IPS-18c (cell line): ENCODE data around the gene RPL36A.

ENCODE experiments used
- H3K4me3 ChIP-seq: 2 replicates; pipeline ENCODE4 v1.7.0; 2013; ENCODE audit warnings: low read depth, mild to moderate bottlenecking, low read length, moderate library complexity; ENCODE audit not compliant: insufficient read depth
- H3K9me3 ChIP-seq: one replicate; pipeline ENCODE4 v1.6.1; 2013; ENCODE audit warnings: mild to moderate bottlenecking, low read length, moderate library complexity; ENCODE audit not compliant: control insufficient read depth, insufficient read depth

RPL36A gene

DNA sequence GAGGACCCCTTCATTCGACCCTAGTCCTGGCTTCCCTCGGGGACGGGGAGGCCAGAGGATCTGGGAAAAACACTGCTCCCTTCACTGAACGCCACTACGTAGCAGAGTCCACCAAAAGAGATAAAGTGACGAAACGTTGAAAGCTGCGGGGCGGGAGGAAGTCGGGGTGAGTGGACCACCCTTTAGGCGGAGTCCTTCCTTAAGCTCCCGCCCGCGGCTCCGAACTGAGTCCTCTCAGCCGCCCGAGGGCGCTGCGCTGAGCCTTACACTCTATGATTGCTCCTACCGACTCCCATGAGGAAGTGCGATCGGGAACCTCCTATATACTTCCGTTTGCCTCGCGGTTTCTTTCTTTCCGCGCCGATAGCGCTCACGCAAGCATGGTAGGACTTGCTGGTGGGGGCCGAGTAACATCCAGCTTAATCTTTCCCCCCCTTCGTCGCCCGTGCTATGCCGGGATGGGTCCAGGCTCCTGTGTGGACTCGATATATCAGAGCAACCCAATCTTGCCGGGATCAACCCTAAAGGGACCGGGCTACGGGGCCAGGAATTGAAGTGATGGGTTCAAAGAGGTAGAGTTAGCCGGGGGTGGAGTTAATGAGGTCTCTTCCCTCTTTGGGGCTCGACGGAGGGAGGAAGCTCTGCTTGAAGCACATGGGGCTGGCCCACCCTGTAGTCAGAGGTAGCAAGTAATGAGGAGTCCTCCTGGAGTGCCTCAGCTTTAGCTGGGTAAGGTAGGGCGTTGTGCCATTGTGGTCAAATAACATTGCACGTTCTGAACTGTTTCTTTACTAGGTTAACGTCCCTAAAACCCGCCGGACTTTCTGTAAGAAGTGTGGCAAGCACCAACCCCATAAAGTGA is at the start of gene RPL36A:
TSS of gene RPL36A (plus strand) at position 348 of the 862 bp plus-strand sequence. CDS start at position 381, 33 bp downstream.
- Histone ChIP-seq H3K4me3 (peak within 1 kb of the TSS; percentile 83), H3K9me3 (peaks cover 2% of the 10 kb centered on the region)

DNA sequence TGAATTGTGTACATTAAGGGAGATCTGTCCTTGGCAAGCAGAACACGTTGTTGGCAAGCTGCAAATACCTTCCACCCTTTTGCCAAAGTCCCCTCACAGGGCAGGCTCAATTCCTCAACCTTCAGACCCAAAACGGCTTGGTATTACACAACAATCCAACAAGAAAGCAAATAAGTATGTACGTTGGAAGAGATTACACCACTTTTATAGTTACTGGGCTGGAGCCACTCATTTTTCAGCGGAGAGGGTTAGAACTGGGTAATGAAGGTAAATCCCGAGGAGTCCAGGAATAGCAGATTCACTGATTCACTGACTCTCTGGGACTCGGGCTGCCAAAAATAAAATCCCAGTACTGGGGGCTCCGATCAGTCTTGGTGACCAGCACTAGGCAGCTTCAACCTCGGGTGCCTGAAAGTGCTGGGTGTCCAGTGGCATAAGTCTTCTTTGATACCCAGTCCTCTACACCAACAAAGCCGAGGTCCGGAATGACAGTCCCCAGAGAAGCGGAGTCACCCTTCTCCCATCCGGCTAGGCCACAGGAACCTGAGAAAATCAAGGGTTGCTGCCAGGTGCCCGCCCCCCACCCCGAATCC is 42.9 kb upstream of the RPL36A start:
- Histone ChIP-seq H3K4me3 (peak overlapping the region; percentile 77), H3K9me3 (peaks cover 3% of the 10 kb centered on the region)

DNA sequence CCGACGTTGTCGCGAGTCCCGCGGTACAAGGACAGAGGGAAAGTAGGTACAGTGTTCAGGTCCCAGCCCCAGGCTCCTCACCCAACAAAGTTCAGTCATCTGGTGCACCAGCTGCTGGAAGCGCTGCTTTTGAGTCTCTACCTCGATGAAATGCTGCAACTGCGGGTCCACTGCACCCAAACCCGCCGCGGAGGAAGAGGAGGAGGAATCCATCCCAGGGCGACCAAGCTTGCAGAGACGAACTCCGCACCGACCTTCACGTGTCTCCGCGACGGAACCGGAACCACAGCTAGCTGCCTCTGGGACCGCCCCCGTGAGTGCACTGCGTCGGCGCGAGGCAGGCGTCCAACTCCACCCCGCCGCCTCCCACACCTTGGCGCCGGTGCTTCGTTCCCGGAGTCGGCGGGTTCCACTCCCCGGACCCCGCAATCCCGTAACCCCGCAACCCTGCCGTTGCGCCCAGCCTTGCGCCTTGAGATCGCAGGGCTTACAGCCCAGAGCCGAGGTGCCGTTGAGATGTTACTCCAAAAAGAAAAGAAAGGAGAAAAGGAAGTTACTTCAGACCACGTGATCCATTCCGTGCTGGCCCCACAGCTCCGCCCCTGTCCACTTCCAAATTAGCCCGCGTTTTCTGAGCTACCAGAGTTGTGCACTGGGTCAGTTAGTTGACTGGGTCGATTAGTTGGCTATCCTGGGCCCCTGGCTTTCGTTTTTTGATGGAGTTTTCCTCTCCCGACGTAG is 42.2 kb upstream of the RPL36A start, which contains the start of gene TIMM8A:
TSS of gene TIMM8A (minus strand) at position 291 of the 741 bp plus-strand sequence. CDS start at position 213, 78 bp downstream.
- H3K9me3 ChIP-seq = peaks cover 3% of the 10 kb centered on the region
- peak within 1 kb of the TSS; percentile 77 for H3K4me3 ChIP-seq

GRCh38 chrX:101349193-101349562 is 41.6 kb upstream of the RPL36A start:
- H3K9me3 ChIP-seq = peaks cover 3% of the 10 kb centered on the region
- H3K4me3 ChIP-seq = peak overlapping the region; percentile 77; the same call in 1 of the 2 replicates

- peaks cover 3% of the 10 kb centered on the region for H3K9me3 ChIP-seq
- no peak overlapping the region for H3K4me3 ChIP-seq
Measured at GRCh38 chrX:101357166-101357795, 33.5 kb upstream of the RPL36A start.

- no peak overlapping the region for H3K4me3 ChIP-seq
- peaks cover 9% of the 10 kb centered on the region for H3K9me3 ChIP-seq
Measured at GRCh38 chrX:101359966-101360365, 30.8 kb upstream of the RPL36A start.

DNA sequence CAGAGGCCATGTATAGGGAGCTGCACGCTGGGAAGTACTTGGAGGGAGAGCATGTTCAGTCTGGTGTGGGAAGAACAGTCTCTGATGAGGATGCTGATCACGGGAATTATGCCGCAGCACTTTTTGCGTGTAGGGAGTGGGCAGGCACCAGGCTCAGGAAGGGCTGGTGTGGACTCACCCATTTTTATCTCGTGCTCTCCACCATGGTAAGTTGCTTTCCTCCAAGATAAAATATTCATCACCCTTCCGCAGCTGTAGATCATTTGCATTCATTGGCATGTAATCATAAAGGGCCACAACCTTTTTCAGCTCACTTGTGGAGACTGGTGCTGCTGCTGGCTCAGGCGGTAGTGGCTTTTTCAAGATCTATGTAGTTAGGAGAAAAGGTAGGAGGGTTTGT is 30.4 kb upstream of the RPL36A start:
- H3K9me3 ChIP-seq = peaks cover 12% of the 10 kb centered on the region
- no peak overlapping the region for H3K4me3 ChIP-seq

DNA sequence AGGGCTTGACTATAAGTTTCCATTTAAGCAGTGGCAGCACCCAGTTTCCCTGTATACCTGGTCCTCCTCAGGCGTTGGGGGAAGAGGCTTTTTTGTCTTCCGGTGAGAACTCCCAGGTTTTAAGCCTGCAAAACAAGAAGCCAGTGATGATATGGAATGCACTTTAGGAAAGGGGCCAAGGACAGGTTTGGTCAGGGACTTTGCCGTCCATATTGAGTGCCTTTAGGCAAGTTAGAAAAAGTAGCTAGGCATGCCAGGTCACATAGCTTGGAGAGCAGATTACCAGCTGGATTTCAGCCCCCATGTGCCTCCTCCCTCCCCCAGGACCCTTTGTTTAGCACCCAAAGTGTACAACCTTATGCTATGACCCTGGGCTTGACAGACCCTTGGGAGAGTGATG is 28.7 kb upstream of the RPL36A start:
- peaks cover 12% of the 10 kb centered on the region for H3K9me3 ChIP-seq
- no peak overlapping the region for H3K4me3 ChIP-seq

- no peak overlapping the region for H3K4me3 ChIP-seq
- peaks cover 12% of the 10 kb centered on the region for H3K9me3 ChIP-seq
Measured at GRCh38 chrX:101362757-101363156, 28.1 kb upstream of the RPL36A start.

DNA sequence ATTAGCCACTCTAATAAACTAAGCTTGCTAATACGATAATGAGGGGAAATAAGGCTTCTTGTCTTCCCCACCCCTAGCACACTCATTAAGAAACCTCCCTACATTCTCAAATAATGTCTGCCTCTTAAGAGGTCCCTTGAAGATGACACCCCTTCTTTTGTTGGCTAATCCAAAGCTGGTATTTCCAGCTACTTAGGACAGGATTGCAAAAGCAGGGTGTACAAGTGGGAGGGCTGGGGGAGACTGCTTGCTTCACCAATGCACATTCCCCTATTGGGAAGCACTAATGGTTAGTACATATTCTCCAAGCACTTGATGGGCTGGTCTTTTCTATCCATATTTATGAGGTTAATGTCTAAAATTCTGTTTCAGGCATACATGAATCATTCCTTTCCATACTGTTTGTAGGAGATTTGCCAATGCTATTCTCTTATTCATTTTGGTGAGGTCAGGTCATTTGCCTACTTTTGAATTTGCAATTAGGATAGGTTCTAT is 25.5 kb upstream of the RPL36A start:
- Histone ChIP-seq H3K4me3 (no peak overlapping the region), H3K9me3 (peaks cover 9% of the 10 kb centered on the region)

DNA sequence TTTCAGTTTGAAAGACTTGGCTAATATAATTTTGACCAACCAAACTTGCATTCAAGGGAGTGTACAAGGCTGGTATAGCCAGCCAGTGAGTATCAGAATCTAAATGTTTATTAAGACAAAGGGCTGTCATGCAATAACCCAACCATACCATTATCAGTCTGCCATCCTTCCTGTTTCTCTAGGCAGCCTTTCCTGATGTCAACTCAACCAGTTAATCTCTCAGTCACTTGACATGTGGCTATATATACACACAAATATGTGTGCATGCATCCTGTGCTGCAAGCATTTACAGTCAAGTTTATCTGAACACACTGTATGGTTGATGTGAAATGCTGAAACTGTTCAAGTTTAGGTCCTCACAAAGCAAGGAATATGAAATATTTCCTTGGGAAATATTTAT is 22.0 kb upstream of the RPL36A start:
- peaks cover 8% of the 10 kb centered on the region for H3K9me3 ChIP-seq

DNA sequence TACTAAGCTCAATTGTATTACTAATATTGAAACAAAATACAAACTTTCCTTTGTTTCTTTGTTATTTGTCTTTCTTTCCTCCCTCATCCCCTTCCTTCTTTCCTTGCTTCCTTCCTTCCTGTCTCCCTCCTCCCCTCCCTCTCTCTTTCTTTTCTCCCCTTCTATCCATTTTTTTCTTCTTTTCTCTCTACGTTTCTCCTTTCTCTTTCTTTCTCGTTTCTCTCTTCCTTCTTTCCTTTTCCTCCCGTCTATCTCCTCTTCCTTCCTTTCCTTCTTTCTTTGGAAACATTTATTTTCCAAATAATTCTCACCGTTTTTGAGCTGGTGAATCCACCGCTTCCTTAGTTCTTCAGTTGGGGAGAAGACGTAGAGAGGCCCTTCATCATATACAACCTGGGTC is 21.1 kb upstream of the RPL36A start:
- H3K4me3 ChIP-seq = no peak overlapping the region
- peaks cover 3% of the 10 kb centered on the region for H3K9me3 ChIP-seq

More for the DNA sequence above, 22.0 kb upstream of the RPL36A start:
- no peak overlapping the region for H3K4me3 ChIP-seq

DNA sequence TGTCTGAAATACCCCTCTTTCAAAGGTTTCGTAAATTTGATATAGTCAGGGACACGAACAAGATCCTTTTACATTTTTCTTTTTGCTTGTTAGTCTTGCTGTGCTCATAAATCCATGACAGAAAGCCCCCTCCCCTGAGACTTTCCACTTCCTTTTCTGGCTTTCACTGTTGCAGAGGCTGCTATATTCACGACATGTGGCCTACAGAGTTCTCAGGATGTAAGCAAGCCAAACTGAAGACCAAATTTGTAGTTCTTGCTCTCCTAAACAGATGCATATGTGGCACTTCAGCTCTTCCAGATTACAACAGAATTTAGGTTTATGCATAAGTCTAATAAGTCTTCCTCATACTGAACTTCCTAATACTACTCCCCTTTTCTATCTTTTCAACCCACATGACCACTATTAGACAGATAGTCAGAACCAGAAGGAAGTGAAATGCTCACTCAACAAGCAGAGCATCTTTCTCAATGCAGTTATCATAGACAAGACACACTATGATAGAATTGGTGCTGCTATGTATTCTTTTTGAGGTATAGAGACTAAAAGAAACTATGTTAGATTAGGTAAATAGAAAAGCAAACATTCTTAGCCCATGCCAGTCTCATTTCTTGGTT is 19.8 kb upstream of the RPL36A start:
- Histone ChIP-seq H3K4me3 (no peak overlapping the region), H3K9me3 (no peaks in the 10 kb centered on the region)

- no peak overlapping the region for H3K4me3 ChIP-seq
- H3K9me3 ChIP-seq = peaks cover 2% of the 10 kb centered on the region
Measured at GRCh38 chrX:101377547-101377946, 13.3 kb upstream of the RPL36A start.

GRCh38 chrX:101383679-101384205 is 7.1 kb upstream of the RPL36A start:
- H3K4me3 ChIP-seq = no peak overlapping the region

GRCh38 chrX:101385026-101385684 is 5.7 kb upstream of the RPL36A start:
- Histone ChIP-seq H3K9me3 (peaks cover 2% of the 10 kb centered on the region), H3K4me3 (no peak overlapping the region)

More at GRCh38 chrX:101383679-101384205, 7.1 kb upstream of the RPL36A start:
- H3K9me3 ChIP-seq = peaks cover 2% of the 10 kb centered on the region
